Measurements from ENCODE around the gene CFAP126. TPM values are rescaled to one million over a fixed set of nuclear protein-coding genes. Genes with fewer than 3 reads are reported as not detected.

Gene CFAP126
- total RNA-seq, 1 donor from 2014 or later: not detected

DNA sequence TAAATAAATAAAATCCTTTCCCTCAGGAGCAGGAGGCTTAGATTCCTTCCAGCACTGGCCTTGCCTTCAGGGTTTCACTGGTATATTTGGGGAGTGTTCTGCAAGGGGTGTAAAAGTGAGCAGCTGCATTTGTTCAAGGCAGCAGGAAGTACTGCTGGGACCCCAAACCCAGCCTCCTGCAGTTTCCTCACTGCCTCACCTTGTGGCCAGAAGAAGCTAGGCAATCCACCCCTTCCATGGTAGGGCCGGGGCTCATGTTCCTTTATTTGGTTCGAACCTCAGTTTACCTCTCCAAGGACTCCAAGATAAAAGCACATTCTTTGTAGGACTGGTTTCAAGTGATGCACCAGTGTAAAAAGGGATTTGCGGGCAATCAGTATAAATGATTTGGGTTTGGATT, 21.0 kb upstream of the CFAP126 start:
- Mint-ChIP-seq H3K4me1 (peaks cover 17% of the 10 kb centered on the region), H3K27me3 (no peaks in the 10 kb centered on the region), H3K27ac (peak overlapping the region; percentile 18), H3K36me3 (ENCODE audit: low read depth) (peaks cover 2% of the 10 kb centered on the region), H3K4me3 (no peak overlapping the region), H3K9me3 (no peaks in the 10 kb centered on the region)
- no peak for ATAC-seq (ENCODE audit: low read depth)
- DNase-seq: no peak
- intact Hi-C loops (cut with micrococcal nuclease): loop anchor here (1.0 kb wide), 1 partner anchor 34 kb away; no protein-coding TSS in a partner anchor
- TF ChIP-seq CTCF (IDR thresholded peaks at IDR 0.05): no peak
- ChIA-PET POLR2A (interaction anchor here (1.3 to 2.8 kb wide), 3 partner anchors 11 to 206 kb away, joined by 3 to 15 read pairs (median 14); partner anchors contain the start of gene NDUFS2), CTCF (interaction anchor here (0.8 to 1.5 kb wide), 2 partner anchors 163 to 197 kb away, joined by 3 to 6 read pairs; partner anchors contain the start of gene TOMM40L)

DNA sequence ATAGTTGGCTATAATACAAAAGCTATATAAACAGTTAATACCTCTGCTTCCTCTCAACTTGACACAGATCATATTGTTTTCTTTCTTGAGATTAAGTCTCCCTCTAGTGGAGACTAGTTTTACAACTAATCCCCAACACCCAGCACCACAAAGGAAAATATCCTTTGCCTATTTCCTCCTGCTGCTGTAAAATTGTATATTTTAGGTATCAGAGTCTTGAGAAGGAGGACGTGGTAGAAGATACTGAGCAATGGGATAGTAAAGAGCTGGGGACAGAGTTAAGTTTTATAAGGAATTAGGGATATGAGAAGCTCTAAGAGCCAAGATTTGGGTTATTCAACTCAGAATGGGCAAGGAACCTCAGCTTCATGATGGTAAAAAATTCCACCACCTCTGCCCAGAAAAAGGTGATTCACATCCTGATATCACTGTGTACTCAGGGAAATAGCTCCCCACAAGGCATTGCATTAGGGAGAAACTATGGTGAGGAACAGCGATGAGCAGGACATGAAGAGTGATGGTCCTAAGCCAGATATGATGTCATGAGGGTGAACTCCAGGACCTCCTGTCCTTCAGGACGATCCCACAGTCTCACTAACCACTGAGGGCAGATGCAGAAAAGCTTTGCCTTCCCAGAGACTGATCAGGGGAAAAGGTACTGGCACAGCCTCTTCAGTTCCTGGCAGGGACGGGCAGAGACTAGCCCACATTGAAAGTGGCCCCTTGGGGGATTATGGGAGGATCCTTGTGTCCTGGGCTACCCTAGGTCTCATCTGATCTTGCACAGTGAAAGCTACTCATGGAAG, 14.7 kb upstream of the CFAP126 start:
- TF ChIP-seq CTCF (IDR thresholded peaks at IDR 0.05): no peak
- CTCF ChIA-PET: interaction anchor here (0.6 to 3.7 kb wide), 29 partner anchors 8 to 385 kb away, joined by 3 to 26 read pairs (median 5); partner anchors contain the start of genes CFAP126, DUSP12, NDUFS2 and NECTIN4
- Mint-ChIP-seq H3K27me3 (no peaks in the 10 kb centered on the region), H3K4me1 (peaks cover 7% of the 10 kb centered on the region), H3K4me3 (no peak overlapping the region), H3K36me3 (ENCODE audit: low read depth) (no peaks in the 10 kb centered on the region), H3K9me3 (no peaks in the 10 kb centered on the region), H3K27ac (no peak overlapping the region)
- DNase-seq: no peak
- peak; percentile 90 for ATAC-seq (ENCODE audit: low read depth)
- POLR2A ChIA-PET: interaction anchor here (0.6 to 1.7 kb wide), 5 partner anchors 8 to 205 kb away, joined by 3 to 7 read pairs (median 3); partner anchors contain the start of genes NDUFS2 and SDHC
- intact Hi-C loops (cut with micrococcal nuclease): loop anchor here (1.0 to 5.0 kb wide), 6 partner anchors 155 to 385 kb away; no protein-coding TSS in a partner anchor

GRCh38 chr1:161381707-161382106, 14.0 kb upstream of the CFAP126 start:
- Mint-ChIP-seq H3K4me1 (peaks cover 5% of the 10 kb centered on the region), H3K27ac (no peak overlapping the region), H3K36me3 (ENCODE audit: low read depth) (no peaks in the 10 kb centered on the region), H3K9me3 (no peaks in the 10 kb centered on the region), H3K4me3 (no peak overlapping the region), H3K27me3 (no peaks in the 10 kb centered on the region)
- ChIA-PET POLR2A (interaction anchor here (0.6 to 1.7 kb wide), 5 partner anchors 9 to 204 kb away, joined by 3 to 7 read pairs (median 3); partner anchors contain the start of genes NDUFS2 and SDHC), CTCF (interaction anchor here (0.6 to 3.7 kb wide), 31 partner anchors 9 to 385 kb away, joined by 3 to 26 read pairs (median 4); partner anchors contain the start of genes CFAP126, DUSP12, NDUFS2 and NECTIN4)
- no peak for TF ChIP-seq CTCF (IDR thresholded peaks at IDR 0.05)
- ATAC-seq (ENCODE audit: low read depth): no peak
- no peak for DNase-seq
- intact Hi-C loops (cut with micrococcal nuclease): loop anchor here (1.0 to 5.0 kb wide), 6 partner anchors 154 to 384 kb away; no protein-coding TSS in a partner anchor

- no peak for TF ChIP-seq CTCF (IDR thresholded peaks at IDR 0.05)
Measured at GRCh38 chr1:161379071-161379470, 11.4 kb upstream of the CFAP126 start.

DNA sequence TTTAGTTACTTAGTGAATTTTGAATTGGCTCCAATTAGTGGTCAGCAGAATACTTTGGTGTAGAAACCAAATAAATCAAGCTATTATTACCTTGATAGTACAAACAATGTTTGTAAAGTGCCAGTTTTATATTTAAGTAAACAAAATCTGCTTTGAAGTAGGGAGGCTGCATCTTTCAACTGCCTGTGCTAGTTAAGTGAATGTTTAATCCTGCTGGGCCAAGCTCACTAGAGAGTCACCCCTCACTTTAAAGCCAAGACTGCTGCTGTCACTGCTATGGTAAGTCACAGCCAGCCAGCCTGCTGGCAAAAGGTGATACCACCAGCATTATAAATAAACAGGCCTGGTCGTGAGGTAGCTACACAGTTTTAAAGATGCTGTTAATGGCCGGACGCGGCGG, 10.3 kb upstream of the CFAP126 start:
- H3K9me3 Mint-ChIP-seq: no peaks in the 10 kb centered on the region
- ChIA-PET CTCF (no interaction called here), POLR2A (no interaction called here)
- no peaks in the 10 kb centered on the region for H3K27me3 Mint-ChIP-seq
- TF ChIP-seq CTCF (IDR thresholded peaks at IDR 0.05): no peak
- DNase-seq (no peak), ATAC-seq (ENCODE audit: low read depth) (no peak)
- intact Hi-C loops (cut with micrococcal nuclease): no loop called here
- no peak overlapping the region for H3K27ac Mint-ChIP-seq
- no peaks in the 10 kb centered on the region for H3K36me3 Mint-ChIP-seq (ENCODE audit: low read depth)
- no peaks in the 10 kb centered on the region for H3K4me1 Mint-ChIP-seq
- H3K4me3 Mint-ChIP-seq: no peak overlapping the region

More at GRCh38 chr1:161379071-161379470, 11.4 kb upstream of the CFAP126 start:
- ChIA-PET POLR2A (no interaction called here), CTCF (no interaction called here)
- intact Hi-C loops (cut with micrococcal nuclease): no loop called here
- H3K27me3 Mint-ChIP-seq: no peaks in the 10 kb centered on the region
- H3K4me3 Mint-ChIP-seq: no peak overlapping the region
- DNase-seq (no peak), ATAC-seq (ENCODE audit: low read depth) (no peak)
- no peak overlapping the region for H3K27ac Mint-ChIP-seq
- no peaks in the 10 kb centered on the region for H3K36me3 Mint-ChIP-seq (ENCODE audit: low read depth)
- no peaks in the 10 kb centered on the region for H3K9me3 Mint-ChIP-seq
- H3K4me1 Mint-ChIP-seq: no peaks in the 10 kb centered on the region

All from activated B cell treated with CpG ODN at 0.5 μM for 24 hours (primary cell).